ENCODE data around the gene RASSF8.

RASSF8 gene

GRCh38 chr12:25958428-25959070 is at the start of gene RASSF8:
Gene RASSF8 (plus strand): TSS chr12:25958682. CDS start chr12:26055344, 96,662 bp downstream.
- no peak for DNase-seq (ENCODE audit: low read depth)

- DNase-seq (ENCODE audit: low read depth), result no peak
Measured at GRCh38 chr12:25914551-25914950, 43.9 kb upstream of the RASSF8 start.

GRCh38 chr12:25924491-25925001 is 33.9 kb upstream of the RASSF8 start:
- DNase-seq (ENCODE audit: low read depth), result no peak

- no peak for DNase-seq (ENCODE audit: low read depth)
Measured at GRCh38 chr12:25925064-25925463, 33.4 kb upstream of the RASSF8 start.

- DNase-seq (ENCODE audit: low read depth), result no peak
Measured at GRCh38 chr12:25926536-25926935, 31.9 kb upstream of the RASSF8 start.

GRCh38 chr12:25929142-25929541 is 29.3 kb upstream of the RASSF8 start:
- DNase-seq (ENCODE audit: low read depth), result no peak

GRCh38 chr12:25932971-25933370 is 25.5 kb upstream of the RASSF8 start:
- no peak for DNase-seq (ENCODE audit: low read depth)

- DNase-seq (ENCODE audit: low read depth), result no peak
Measured at GRCh38 chr12:25934456-25934855, 24.0 kb upstream of the RASSF8 start.

GRCh38 chr12:25935355-25936144 is 22.9 kb upstream of the RASSF8 start:
- DNase-seq (ENCODE audit: low read depth), result no peak

GRCh38 chr12:25937096-25937495 is 21.4 kb upstream of the RASSF8 start:
- DNase-seq (ENCODE audit: low read depth), result no peak

GRCh38 chr12:25938581-25938980 is 19.9 kb upstream of the RASSF8 start:
- no peak for DNase-seq (ENCODE audit: low read depth)

- no peak for DNase-seq (ENCODE audit: low read depth)
Measured at GRCh38 chr12:25939606-25940005, 18.9 kb upstream of the RASSF8 start.

- DNase-seq (ENCODE audit: low read depth), result no peak
Measured at GRCh38 chr12:25940886-25941285, 17.6 kb upstream of the RASSF8 start.

- no peak for DNase-seq (ENCODE audit: low read depth)
Measured at GRCh38 chr12:25942709-25943108, 15.8 kb upstream of the RASSF8 start.

GRCh38 chr12:25943940-25944339 is 14.5 kb upstream of the RASSF8 start:
- DNase-seq (ENCODE audit: low read depth), result no peak

- no peak for DNase-seq (ENCODE audit: low read depth)
Measured at GRCh38 chr12:25949343-25949742, 9.1 kb upstream of the RASSF8 start.

GRCh38 chr12:25950329-25951115 is 8.0 kb upstream of the RASSF8 start:
- DNase-seq (ENCODE audit: low read depth), result no peak

GRCh38 chr12:25957793-25958427 is 572 bp upstream of the RASSF8 start:
- peak; percentile 74 for DNase-seq (ENCODE audit: low read depth)

GRCh38 chr12:25959071-25959961 is 834 bp downstream of the RASSF8 start:
- DNase-seq (ENCODE audit: low read depth), result peak; percentile 69

- DNase-seq (ENCODE audit: low read depth), result no peak
Measured at GRCh38 chr12:25960143-25960542, 1.7 kb downstream of the RASSF8 start.

- DNase-seq (ENCODE audit: low read depth), result no peak
Measured at GRCh38 chr12:25960961-25961360, 2.5 kb downstream of the RASSF8 start.
